NCI-H446 treated with DMSO at 0.1 percent for 48 hours (cell line): ENCODE results near the gene MRPL42.
"Not testable (repeated sequence)": the region's sequence is repeated elsewhere in the genome, so short reads cannot be mapped to it uniquely, and the experiment has no call there.

Source experiments
- DNase-seq: peaks from one replicate; lab custom pipeline; 2025; lab: John Stamatoyannopoulos, UW

Gene MRPL42

DNA sequence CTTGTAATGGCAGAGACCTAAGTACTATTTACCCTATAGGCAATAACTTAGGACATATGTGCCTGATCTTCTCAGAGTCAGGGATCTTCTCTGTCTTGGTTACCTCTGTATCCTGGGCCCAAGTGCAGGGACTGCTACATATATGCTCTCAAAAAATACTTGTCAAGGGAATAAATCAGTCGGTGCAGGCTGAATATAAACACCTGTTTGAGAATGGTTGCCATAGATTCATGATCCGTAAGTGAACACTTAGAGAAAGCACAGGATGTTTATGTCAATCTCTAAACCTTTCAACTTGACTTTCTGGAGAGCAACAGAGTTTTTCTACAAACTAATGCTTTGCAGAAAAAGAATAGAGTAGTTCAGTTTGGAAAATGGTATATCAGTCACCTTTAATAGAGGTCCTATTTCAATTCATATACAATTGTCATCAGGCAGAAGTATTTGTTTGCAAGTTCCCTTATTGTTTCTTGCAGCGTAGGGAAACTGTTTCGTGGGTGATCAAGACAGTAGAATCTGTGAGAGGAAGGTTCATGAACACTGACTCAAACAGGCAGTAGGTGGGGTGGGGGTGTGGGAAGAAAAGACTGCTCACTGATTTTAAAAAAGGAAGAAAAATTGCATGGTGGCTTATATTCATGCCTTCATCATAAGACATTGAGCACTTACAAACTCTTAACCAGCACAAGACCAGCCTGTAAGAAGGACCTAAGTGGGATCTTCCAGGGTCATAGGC lies 19.6 kb upstream of the MRPL42 start:
- DNase-seq: no peak

DNA sequence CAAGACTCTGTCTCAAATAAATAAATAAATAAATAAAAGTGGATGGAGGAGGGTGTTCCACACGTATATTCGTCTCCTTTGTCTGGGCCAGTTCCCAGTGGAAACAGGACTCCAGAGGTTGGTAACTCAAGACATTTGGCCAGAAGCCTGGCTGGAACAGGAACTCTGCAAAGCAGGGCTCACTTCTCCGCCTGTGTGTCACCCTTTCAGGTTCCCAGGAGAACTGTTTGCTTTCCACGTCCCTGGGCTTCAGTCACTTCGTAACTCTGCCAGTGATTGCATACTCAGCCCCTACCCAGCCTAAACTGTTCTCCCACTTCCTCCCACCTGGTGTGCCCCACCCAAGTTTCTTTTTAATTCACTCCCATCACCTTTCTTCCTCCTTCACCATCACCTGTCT lies 18.5 kb upstream of the MRPL42 start:
- no peak for DNase-seq

DNA sequence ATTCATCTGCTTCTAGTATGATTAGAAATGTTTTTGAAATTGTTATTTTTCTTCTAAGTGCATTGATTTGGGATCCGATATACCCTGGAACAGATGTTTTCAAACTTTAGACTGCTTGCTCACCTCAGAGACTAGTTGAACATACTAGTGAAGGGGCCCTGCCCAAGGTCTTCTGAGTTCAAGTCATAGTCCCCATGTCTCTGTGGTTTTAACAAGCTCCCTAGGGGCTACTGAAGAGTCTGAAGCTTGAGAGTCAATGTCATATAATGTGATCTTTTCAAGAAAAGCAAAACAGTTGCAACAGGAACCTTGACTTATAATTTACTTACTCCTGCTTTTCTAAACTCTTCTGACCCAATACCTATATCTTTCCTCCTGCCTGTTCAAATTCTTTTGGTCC lies 18.0 kb upstream of the MRPL42 start:
- DNase-seq: no peak

DNA sequence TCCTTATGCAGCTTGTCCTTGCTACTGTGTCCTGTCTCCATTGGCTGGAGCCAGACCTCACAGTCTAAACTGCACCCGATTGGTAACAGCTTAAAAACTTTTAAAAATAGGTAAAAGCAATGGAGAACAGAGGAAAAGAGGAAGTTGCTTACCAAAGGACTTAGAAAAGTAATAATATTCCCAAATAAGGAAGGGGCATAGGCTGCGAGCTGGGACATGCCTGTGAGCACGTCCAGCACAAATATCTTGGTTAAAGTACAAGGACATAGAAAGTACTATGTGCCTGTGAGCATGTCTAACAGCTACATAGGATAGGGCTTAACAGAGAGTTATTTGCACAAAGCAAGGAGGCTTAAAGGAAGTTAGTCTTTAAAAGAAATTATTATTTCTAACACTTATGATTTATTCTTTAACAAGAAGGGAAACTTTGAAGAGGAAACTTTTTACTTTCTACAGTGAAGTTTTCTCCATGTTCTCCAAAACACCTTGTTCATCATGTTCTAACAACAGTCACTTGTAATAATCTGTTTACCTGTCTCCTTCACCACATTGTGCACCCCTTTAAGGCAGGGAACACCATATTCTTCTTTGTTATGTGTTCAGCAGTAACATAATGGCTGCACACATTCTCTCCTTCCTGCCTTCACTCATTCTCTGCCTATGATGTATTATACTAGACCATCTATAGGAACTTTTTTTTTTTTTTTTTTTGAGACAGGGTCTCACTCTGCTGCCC lies 15.7 kb upstream of the MRPL42 start:
- no peak for DNase-seq

DNA sequence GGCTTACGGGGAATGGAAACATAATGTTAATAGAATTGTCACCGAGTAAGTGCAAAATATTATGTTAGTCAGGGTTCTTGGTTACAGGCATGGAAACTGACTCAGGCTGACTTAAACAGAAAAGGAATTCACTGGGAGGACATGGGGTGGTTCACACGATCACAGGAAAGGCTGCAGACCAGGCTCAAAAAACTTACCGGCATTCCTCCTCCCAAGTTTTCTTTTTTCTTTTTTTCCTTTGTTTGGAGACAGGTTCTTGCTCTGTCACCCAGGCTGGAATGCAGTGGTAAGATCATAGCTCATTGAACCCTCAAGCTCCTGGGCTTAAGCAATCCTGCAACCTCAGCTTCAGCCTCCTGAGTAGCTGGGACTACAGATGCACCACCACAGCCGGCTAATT lies 13.7 kb upstream of the MRPL42 start:
- no peak for DNase-seq

DNA sequence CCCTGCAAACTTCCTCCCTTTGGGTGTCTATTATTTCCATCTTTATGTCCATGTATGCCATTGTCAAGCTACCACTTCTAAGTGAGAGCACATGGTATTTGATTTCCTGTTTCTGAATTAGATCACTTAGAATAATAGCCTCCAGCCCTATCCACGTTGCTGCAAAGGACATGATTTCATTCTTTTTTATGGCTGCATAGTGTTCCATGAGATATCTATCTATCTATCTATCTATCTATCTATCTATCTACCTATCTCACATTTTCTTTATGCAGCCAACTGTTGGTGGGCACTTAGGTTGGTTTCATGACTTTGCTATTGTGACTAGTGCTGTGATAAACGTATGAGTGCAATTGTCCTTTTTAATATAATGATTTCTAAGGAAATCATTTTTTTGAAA lies 11.2 kb upstream of the MRPL42 start:
- no peak for DNase-seq

DNA sequence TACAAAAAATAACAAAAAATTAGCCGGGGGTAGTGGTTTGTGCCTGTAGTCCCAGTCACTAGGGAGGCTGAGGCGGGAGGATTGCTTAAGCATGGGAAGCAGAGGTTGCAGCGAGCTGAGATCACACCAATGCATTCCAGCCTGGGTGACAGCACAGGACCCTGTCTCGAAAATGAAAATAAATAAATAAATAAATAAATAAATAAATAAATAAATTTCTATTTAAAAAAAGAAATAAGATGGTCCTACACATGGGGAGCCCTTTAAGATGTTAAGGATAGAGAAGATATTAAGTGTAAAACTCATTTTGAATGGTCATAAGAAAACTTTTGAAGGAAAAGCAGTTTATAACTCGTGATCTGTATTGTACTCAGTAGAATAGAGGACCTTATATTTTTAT lies 8.2 kb upstream of the MRPL42 start:
- no peak for DNase-seq

DNA sequence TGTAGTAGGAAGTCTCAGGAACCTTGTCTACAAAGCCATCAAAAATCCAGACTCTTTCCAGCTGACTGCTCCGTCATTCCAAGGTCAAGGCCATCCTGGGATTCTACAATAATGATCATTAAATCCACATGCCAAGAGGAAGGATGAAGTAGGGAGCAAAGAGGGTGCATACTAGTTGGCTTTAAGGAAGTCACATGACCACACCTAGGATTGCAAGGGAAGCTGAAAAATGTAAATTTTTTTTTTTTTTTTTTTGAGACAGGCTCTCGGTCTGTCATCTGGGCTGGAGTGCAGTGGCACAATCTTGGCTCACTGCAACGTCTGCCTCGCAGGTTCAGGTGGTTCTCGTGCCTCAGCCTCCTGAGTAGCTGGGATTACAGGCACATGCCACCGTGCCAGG lies 7.3 kb upstream of the MRPL42 start:
- no peak for DNase-seq

DNA sequence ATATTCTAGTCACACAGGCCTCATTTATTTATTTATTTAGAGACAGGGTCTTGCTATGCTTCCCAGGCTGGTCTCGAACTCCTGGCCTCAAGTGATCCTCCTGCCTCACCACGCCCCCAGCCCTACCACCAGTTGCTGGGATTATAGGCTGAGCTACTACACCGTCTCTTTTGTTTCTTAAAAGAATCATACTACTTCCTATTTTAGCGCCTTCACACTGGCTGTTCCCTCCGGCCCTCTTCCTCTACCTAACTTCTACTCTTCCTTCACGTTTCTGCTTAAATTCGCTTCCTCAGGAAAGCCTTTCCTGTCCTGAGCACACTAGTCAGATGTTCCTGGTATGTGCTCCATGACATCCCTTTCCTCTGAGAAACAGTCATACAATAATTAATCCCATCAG lies 6.4 kb upstream of the MRPL42 start:
- DNase-seq: no peak

DNA sequence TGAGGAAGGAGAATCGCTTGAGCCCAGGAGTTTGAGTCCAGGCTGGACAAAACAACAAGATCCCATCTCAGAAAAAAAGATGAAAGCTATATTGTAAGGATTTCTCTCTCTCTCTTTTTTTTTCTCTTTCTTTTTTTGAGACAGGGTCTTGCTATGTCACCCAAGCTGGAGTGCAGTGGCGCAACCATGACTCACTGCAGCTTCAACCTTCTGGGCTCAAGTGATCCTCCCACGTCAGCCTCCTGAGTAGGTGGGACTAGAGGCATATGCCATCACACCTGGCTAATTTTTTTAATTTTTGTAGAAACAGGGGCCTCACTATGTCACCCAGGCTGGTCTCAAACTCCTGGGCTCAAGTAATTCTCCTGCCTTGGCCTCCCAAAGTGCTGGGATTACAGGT lies 5.8 kb upstream of the MRPL42 start:
- DNase-seq: no peak

DNA sequence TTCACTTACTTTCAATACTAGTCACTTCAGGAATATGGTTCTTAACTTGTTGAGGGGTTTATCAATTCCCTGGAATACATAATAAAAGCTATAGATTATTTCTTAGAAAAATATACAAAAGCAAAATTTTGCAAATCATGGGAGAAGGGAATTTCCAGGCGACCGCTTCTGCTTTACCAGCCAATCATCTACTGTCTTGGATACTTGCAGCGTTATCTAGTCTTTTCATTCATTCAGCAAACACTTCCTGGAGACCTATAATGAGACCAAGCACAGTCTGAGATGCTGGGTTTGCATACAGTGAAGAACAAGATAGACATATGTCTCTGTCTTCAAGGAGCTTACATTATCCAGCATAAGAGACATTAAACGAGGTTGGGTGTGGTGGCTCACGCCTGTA lies 1.5 kb upstream of the MRPL42 start:
- no peak for DNase-seq

DNA sequence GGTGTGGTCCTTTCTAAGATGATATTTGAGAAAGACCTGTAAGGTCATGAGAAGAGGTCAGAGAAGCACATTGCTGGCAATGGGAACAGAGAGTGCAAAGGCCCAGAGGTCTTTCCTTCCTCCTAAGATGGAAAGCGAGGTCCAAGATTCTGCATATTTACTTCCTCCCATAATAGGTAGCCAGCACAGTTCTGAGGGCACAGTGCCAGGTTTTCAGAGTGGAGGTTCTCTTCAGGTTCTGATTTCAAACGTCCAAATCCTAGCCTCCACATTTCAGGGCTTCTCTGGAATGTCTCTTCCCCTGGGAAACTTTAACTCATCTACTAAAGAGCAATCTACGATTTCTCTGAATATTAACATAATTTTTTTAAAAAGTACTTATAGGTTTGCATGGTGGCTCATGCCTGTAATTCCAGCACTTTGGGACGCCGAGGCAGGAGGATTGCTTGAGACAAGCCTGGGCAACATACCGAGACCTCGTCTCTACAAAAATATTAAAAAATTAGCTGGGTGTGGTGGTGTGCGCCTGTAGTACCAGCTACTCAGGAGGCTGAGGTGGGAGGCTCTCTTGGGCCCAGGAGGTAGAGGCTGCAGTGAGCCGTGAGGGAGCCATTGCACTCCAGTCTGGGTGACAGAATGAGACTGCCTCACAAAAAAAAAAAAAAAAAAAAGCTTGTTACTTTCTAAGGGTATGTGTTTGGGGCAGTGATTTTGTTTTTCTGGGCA lies 526 bp upstream of the MRPL42 start:
- DNase-seq: no peak

DNA sequence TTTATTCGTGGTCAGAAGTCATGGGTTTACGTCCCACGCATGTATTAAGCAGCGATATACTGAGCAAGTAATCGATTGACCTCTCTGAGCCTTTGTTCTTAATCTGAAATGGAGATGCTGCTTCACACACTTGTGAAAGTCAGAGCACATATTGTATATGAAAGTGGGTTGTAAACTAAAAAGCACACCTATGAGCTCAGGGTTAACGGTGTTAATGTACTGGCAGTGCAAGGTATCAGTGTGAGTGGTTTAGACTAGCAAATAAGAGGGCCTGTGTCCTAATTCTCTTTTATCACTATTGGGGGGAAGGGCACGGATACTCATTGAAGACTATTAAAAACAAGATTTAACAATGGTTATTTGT lies 676 bp downstream of the MRPL42 start:
- no peak for DNase-seq

DNA sequence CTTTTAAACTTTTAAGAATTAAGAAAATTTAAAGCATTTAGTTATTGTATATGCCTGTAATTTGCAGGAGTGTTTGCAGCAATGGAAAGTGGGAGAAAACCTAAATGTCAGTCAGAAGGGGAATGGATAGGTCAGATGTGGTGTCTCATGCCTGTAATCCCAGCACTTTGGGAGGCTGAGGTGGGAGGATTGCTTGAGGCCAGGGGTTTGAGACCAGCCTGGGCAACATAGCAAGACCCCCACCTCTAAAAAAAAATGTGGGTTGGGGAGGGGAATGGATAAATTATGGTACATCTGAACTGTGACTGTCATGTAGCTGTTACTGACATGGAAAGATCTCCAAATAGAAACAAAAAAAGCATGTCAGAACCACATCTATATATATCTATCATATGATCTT lies 2.1 kb downstream of the MRPL42 start:
- no peak for DNase-seq

DNA sequence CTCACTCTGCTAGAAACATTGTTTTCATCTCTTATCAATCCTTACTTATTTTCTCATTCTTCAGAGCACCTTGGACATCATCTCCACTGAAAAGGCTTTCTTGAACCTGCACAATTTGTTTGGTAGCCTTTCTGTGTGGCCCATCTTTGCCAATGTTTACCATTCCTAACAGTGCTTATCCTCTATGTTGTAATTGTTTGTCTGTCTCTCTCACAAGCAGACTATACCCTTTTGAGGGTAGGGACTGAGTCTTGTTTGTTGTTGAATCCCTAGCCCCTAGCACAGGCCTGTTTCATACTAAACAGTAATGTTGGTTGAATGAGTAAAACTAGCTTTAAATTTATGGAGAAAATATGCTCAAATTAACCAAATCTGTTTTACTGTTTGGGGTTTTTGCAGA lies 9.2 kb downstream of the MRPL42 start:
- no peak for DNase-seq

DNA sequence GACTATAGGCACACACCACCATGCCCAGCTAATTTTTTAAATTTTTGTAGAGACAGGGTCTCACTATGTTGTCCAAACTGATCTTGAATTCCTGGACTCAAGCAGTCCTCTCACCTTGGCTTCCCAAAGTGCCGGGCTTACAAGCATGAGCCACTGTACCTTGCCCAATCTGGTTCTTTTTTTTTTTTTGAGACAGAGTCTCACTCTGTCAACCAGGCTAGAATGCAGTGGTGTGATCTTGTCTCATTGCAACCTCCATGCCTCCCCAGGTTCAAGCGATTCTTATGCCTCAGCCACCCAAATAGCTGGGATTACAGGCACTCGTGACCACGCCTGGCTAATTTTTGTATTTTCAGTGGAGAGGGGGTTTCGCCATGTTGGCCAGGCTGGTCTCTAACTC lies 15.4 kb downstream of the MRPL42 start:
- no peak for DNase-seq

DNA sequence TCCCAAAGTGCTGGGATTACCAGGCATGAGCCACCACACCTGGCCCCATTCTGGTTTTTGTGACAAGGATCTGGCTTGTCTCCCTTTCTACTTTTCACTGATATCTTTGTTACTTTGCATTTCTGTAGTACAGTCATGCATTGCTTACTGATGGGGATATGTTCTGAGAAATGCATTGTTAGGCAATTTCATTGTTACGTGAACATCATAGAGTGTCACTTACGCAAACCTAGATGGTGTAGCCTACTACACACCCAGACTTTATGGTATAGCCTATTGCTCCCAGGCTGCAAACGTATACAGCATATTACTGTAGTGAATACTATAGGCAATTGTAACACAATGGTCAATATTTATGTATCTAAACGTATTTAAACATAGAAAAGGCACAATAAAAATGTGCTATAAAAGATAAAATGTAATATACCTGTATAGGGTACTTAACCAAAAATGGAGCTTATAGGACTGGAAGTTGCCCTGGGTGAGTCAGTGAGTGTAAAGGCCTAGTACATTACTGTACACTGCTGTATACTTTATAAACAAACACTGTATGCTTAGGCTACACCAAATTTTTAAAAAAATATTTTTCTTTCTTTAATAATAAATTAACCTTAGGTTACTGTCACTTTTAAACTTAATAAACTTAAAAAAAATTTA lies 16.0 kb downstream of the MRPL42 start:
- DNase-seq: no peak

DNA sequence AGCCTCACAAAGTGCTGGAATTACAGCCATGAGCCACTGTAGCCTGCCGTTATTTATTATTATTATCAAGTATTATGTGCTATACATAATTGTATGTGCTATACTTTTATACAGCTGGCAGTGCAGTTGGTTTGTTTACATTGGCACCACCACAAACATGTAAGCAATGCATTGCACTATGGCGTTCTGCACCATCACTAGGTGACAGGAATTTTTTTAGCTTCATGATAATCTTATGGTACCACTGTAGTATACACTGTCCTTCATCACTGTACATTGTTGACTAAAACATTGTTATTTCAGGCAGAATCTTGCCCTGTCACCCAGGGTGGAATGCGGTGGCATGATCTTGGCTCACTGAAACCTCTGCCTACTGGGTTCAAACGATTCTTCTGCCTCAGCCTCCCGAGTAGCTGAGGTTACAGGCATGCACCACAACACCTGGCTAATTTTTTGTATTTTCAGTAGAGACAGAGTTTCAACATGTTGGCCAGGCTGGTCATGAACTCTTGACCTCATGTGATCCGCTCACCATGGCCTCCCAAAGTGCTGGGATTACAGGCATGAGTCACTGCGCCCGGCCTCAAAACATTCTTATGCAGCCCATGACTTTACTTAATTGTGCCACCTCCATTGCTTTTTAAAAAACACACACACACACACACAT lies 17.1 kb downstream of the MRPL42 start:
- no peak for DNase-seq

DNA sequence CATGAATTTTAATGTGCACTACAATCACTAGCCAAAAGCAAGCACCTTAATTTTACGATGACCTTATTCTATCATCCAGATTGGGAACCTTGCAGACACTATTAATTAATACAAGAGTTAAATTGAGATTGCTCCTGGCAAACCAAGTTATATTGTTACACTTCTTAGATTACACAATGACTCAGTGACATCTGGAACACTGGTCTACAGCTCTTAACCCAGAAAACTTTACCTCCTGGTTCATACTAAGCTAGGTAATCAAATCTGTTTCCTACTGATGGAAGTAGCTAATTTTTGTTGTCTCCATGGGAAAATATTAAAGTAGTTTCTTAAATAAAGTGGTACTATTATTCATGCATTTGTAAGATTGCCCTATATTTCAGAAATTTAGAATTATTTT lies 25.5 kb downstream of the MRPL42 start:
- not testable (repeated sequence) for DNase-seq

DNA sequence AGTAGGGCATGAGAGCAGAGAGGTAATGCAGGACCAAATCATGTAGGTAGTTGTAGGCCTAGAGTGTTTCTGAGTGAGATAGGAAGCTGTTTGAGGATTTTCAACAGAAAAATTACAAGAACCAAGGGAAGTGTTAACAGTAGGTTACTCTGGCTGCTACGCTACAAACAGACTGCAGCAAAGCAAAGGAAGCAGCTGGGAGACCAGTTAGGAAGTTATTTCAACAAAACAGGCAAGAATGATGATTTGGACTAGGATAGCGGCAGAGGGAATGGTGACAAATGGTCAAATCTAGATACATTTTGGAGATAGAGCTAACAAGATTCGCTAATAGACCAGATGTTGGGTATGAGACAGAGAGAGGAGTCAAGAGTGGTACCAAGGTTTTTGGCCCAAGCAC lies 26.8 kb downstream of the MRPL42 start:
- DNase-seq: no peak

DNA sequence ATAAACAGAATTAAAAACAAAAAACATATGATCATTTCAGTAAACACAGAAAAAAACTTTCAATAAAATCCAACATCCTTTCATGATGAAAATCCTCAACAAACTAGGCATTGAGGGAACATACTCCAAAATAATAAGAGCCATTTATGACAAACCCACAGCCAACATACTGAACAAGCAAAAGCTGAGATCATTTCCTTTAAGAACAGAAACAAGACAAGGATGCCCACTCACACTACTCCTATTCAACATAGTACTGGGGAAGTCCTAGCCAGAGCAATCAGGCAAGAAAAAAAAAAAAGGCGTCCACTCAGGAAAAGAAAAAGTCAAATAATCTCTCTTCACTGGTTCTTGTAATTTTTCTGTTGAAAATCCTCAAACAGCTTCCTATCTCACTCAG lies 30.1 kb downstream of the MRPL42 start:
- no peak for DNase-seq

DNA sequence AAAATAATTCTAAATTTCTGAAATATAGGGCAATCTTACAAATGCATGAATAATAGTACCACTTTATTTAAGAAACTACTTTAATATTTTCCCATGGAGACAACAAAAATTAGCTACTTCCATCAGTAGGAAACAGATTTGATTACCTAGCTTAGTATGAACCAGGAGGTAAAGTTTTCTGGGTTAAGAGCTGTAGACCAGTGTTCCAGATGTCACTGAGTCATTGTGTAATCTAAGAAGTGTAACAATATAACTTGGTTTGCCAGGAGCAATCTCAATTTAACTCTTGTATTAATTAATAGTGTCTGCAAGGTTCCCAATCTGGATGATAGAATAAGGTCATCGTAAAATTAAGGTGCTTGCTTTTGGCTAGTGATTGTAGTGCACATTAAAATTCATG lies 31.5 kb downstream of the MRPL42 start:
- DNase-seq: not testable (repeated sequence)
